Measurements from ENCODE around the gene EEF2.

- no peak for TF ChIP-seq CTCF (IDR thresholded peaks at IDR 0.05)
- no peak for TF ChIP-seq POLR2A (IDR thresholded peaks at IDR 0.05)
These were observed 31.2 kb upstream of the EEF2 start for GRCh38 chr19:4016486-4016885.

Measured in uterus (tissue), 2 donors.